Measurements from ENCODE around the gene PKD1L1.

- no peak for TF ChIP-seq POLR2A (IDR thresholded peaks at IDR 0.05)
- TF ChIP-seq POLR2AphosphoS5 (IDR thresholded peaks at IDR 0.05) = no peak
- TF ChIP-seq CTCF (IDR thresholded peaks at IDR 0.05) = no peak
- no peak for TF ChIP-seq EP300 (IDR thresholded peaks at IDR 0.05; ENCODE audit: low read depth)
Measured at GRCh38 chr7:47785923-47786556, 162.2 kb downstream of the PKD1L1 start.

Data from transverse colon (tissue), 4 donors.